Ishikawa (cell line): ENCODE results near the gene LAMP2.
"Not testable (repeated sequence)": the region's sequence is repeated elsewhere in the genome, so short reads cannot be mapped to it uniquely, and the experiment has no call there.

ENCODE experiments used
- MAX ChIP-seq: IDR thresholded peaks from 2 replicates; pipeline ENCODE4 v1.6.1; 2012
- ZBTB7A ChIP-seq: IDR thresholded peaks from 2 replicates; pipeline ENCODE4 v1.6.1; 2012; ENCODE audit warnings: low read depth

DNA sequence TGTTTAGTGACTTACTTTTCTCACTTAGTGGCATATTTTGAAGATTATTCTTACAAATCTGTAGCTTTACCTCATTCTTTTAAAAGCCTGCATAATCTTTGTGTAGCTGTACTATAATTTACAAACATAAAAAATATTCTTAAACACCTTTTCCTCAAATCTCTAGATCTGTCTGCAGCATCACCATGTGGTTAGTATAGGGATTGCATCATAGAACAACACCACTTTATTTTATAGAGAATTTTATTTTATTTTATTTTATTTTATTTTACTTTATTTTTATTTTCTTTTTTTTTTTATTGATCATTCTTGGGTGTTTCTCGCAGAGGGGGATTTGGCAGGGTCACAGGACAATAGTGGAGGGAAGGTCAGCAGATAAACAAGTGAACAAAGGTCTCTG lies 6.4 kb upstream of the LAMP2 start:
- TF ChIP-seq ZBTB7A, MAX: not testable (repeated sequence)
